H9 (cell line): ENCODE data around the gene NAGA. TPM values are rescaled to one million over a fixed set of nuclear protein-coding genes. Genes with fewer than 3 reads are reported as not detected.

Source experiments
- DNase-seq: peaks from one replicate; pipeline ENCODE4 v3.0.0-alpha.2; 2017
- H2AFZ ChIP-seq: one replicate; pipeline ENCODE4 v1.6.1; 2013; ENCODE audit warnings: mild to moderate bottlenecking, low read length, control low read depth, moderate library complexity
- H2AK5ac ChIP-seq: 2 replicates; pipeline ENCODE4 v1.6.1; 2013; ENCODE audit warnings: low read length, control low read depth, mixed read lengths; ENCODE audit not compliant: insufficient read length
- H2BK120ac ChIP-seq: one replicate; pipeline ENCODE4 v1.6.1; 2013; ENCODE audit warnings: low read depth, mild to moderate bottlenecking, low read length, control low read depth, inconsistent platforms; ENCODE audit not compliant: poor library complexity, severe bottlenecking
- H2BK12ac ChIP-seq: 2 replicates; pipeline ENCODE4 v1.6.1; 2013; ENCODE audit warnings: low read length, control low read depth, mixed read lengths, low read depth; ENCODE audit not compliant: insufficient read length
- H2BK15ac ChIP-seq: 2 replicates; pipeline ENCODE4 v1.6.1; 2013; ENCODE audit warnings: low read depth, low read length, control low read depth
- H2BK20ac ChIP-seq: one replicate; pipeline ENCODE4 v1.6.1; 2013; ENCODE audit warnings: low read depth, mild to moderate bottlenecking, low read length, control low read depth, inconsistent platforms; ENCODE audit not compliant: poor library complexity, severe bottlenecking
- H2BK5ac ChIP-seq: 2 replicates; pipeline ENCODE4 v1.6.1; 2013; ENCODE audit warnings: low read length, control low read depth, mixed read lengths; ENCODE audit not compliant: insufficient read length
- H3K14ac ChIP-seq: 2 replicates; pipeline ENCODE4 v1.6.1; 2013; ENCODE audit warnings: low read length, control low read depth; ENCODE audit not compliant: insufficient read depth
- H3K18ac ChIP-seq: 2 replicates; pipeline ENCODE4 v1.6.1; 2013; ENCODE audit warnings: low read depth, mild to moderate bottlenecking, mixed read lengths, low read length, control low read depth; ENCODE audit not compliant: insufficient read length
- H3K23ac ChIP-seq: 2 replicates; pipeline ENCODE4 v1.6.1; 2013; ENCODE audit warnings: low read length, control low read depth, mixed read lengths, low read depth; ENCODE audit not compliant: insufficient read length
- H3K23me2 ChIP-seq: 2 replicates; pipeline ENCODE4 v1.6.1; 2013; ENCODE audit warnings: low read depth, mild to moderate bottlenecking, mixed read lengths, low read length, control low read depth; ENCODE audit not compliant: insufficient read length, poor library complexity, severe bottlenecking
- H3K27ac ChIP-seq: 2 replicates; pipeline ENCODE4 v1.5.1; 2013; ENCODE audit warnings: low read length, control low read depth, mixed read lengths, low read depth; ENCODE audit not compliant: insufficient read length
- H3K27me3 ChIP-seq: 2 replicates; pipeline ENCODE4 v1.6.1; 2013; ENCODE audit warnings: low read length, control low read depth, inconsistent platforms; ENCODE audit not compliant: insufficient read depth
- H3K4ac ChIP-seq: 2 replicates; pipeline ENCODE4 v1.6.1; 2013; ENCODE audit warnings: low read depth, mild to moderate bottlenecking, control low read depth, inconsistent platforms, low read length, moderate library complexity
- H3K4me1 ChIP-seq: 2 replicates; pipeline ENCODE4 v1.6.1; 2013; ENCODE audit warnings: low read length, control low read depth, inconsistent platforms; ENCODE audit not compliant: insufficient read depth
- H3K4me2 ChIP-seq: 2 replicates; pipeline ENCODE4 v1.6.1; 2013; ENCODE audit warnings: low read length, control low read depth, mixed read lengths; ENCODE audit not compliant: insufficient read length, insufficient read depth
- H3K56ac ChIP-seq: 2 replicates; pipeline ENCODE4 v1.6.1; 2013; ENCODE audit warnings: low read depth, mild to moderate bottlenecking, mixed read lengths, low read length, control low read depth; ENCODE audit not compliant: insufficient read length
- H3K79me1 ChIP-seq: 2 replicates; pipeline ENCODE4 v1.6.1; 2013; ENCODE audit warnings: low read depth, mild to moderate bottlenecking, moderate library complexity, low read length, control low read depth, inconsistent platforms; ENCODE audit not compliant: insufficient read depth, poor library complexity, severe bottlenecking
- H3K79me2 ChIP-seq: 2 replicates; pipeline ENCODE4 v1.6.1; 2013; ENCODE audit warnings: low read length, control low read depth, inconsistent platforms; ENCODE audit not compliant: insufficient read depth
- H3K9ac ChIP-seq: 2 replicates; pipeline ENCODE4 v1.6.1; 2013; ENCODE audit warnings: low read length, control low read depth, mixed read lengths; ENCODE audit not compliant: insufficient read length; ENCODE audit errors: extremely low read depth
- H3K9me3 ChIP-seq: one replicate; pipeline ENCODE4 v1.6.1; 2013; ENCODE audit warnings: low read depth, low read length, inconsistent platforms; ENCODE audit not compliant: control insufficient read depth
- H3T11ph ChIP-seq: one replicate; pipeline ENCODE4 v1.6.1; 2013; ENCODE audit warnings: mild to moderate bottlenecking, low read length, control low read depth, inconsistent platforms
- H4K20me1 ChIP-seq: one replicate; pipeline ENCODE4 v1.6.1; 2013; ENCODE audit not compliant: control insufficient read depth, insufficient read length, insufficient read depth
- H4K5ac ChIP-seq: 2 replicates; pipeline ENCODE4 v1.6.1; 2013; ENCODE audit warnings: low read depth, mild to moderate bottlenecking, mixed read lengths, low read length, control low read depth; ENCODE audit not compliant: insufficient read length
- H4K8ac ChIP-seq: replicated peaks from 2 replicates; pipeline ENCODE4 v1.6.1; 2013; ENCODE audit warnings: low read length, control low read depth, mixed read lengths, low read depth; ENCODE audit not compliant: insufficient read length
- H4K91ac ChIP-seq: 2 replicates; pipeline ENCODE4 v1.6.1; 2013; ENCODE audit warnings: low read depth, mild to moderate bottlenecking, moderate library complexity, mixed read lengths, low read length, control low read depth; ENCODE audit not compliant: insufficient read length
- H3K27ac Mint-ChIP-seq, 3 experiments: 2 replicates in 2 of 3; 3 replicates in 1 of 3; pipeline ENCODE4 v1.8.0; 2020 to 2021; ENCODE audit warnings: mixed read lengths in 3 of 3, mild to moderate bottlenecking in 1 of 3, moderate library complexity in 1 of 3
- H3K27me3 Mint-ChIP-seq: 2 replicates; pipeline ENCODE4 v1.8.0; 2021; ENCODE audit warnings: low read depth, mild to moderate bottlenecking, moderate library complexity, mixed read lengths
- H3K36me3 Mint-ChIP-seq, 3 experiments: 2 replicates in 2 of 3; 3 replicates in 1 of 3; pipeline ENCODE4 v1.8.0; 2020 to 2021; ENCODE audit warnings: low read depth in 3 of 3, mixed read lengths in 3 of 3; ENCODE audit not compliant: insufficient read depth in 1 of 3
- H3K4me1 Mint-ChIP-seq, 2 experiments: 2 replicates each; pipeline ENCODE4 v1.8.0; 2020; ENCODE audit warnings: mixed read lengths in 2 of 2
- H3K4me3 Mint-ChIP-seq, 2 experiments: 2 replicates in 1 of 2; 3 replicates in 1 of 2; pipeline ENCODE4 v1.8.0; 2020 to 2021; ENCODE audit warnings: mild to moderate bottlenecking in 2 of 2, mixed read lengths in 2 of 2, moderate library complexity in 1 of 2
- H3K9me3 Mint-ChIP-seq, 2 experiments: 2 replicates in 1 of 2; 3 replicates in 1 of 2; pipeline ENCODE4 v1.8.0; 2020; ENCODE audit warnings: mild to moderate bottlenecking in 2 of 2, mixed read lengths in 2 of 2, moderate library complexity in 1 of 2
- WGBS: extraction: QIAGEN DNeasy Blood & Tissue Kit; methylation state at CpG from one replicate; pipeline ENCODE4 v1.1.7; 2013; ENCODE audit warnings: missing lambda C conversion rate, low lambda C conversion rate, mixed read lengths; ENCODE audit not compliant: insufficient read length; ENCODE audit errors: extremely low coverage; 5-methylcytosine and 5-hydroxymethylcytosine counted together
- total RNA-seq: library from RNA; stranded (reverse); gene quantifications from 2 replicates; pipeline ENCODE4 v1.2.1, GENCODE V29; 2021
- TF ChIP-seq, protein P1 (sequence below): fragments of 200-600 bp; sonication (generic); conservative IDR thresholded peaks from 3 replicates; pipeline ENCODE4 v1.8.0; 2021; ENCODE audit warnings: antibody characterized with exemption, mild to moderate bottlenecking

Gene NAGA
- total RNA-seq, 1 experiment from 2014 or later: 16.1 TPM

DNA sequence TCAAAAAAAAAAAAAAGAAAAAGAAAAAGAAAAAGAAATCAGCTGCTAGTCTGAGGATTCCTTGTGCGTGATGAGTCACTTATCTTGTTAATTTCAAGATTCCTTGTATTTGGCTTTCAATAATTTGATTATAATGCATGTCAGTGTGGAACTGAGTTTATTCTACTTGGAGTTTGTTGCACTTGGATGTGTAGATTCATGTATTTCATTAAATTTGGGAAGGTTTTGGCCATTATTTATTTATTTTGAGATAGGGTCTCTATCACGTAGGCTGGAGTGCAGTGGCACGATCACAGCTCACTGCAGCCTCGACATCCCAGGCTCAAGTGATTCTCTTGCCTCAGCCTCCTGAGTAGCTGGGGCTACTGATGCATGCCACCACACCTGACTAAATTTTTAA, 57.2 kb downstream of the NAGA start:
- no peak overlapping the region for H4K8ac ChIP-seq
- no CpG with 5 or more reads among the region's 4 CpGs for WGBS
- no peaks in the 10 kb centered on the region for H3K23me2 ChIP-seq
- H4K5ac ChIP-seq: no peak overlapping the region
- TF ChIP-seq, protein P1, sequence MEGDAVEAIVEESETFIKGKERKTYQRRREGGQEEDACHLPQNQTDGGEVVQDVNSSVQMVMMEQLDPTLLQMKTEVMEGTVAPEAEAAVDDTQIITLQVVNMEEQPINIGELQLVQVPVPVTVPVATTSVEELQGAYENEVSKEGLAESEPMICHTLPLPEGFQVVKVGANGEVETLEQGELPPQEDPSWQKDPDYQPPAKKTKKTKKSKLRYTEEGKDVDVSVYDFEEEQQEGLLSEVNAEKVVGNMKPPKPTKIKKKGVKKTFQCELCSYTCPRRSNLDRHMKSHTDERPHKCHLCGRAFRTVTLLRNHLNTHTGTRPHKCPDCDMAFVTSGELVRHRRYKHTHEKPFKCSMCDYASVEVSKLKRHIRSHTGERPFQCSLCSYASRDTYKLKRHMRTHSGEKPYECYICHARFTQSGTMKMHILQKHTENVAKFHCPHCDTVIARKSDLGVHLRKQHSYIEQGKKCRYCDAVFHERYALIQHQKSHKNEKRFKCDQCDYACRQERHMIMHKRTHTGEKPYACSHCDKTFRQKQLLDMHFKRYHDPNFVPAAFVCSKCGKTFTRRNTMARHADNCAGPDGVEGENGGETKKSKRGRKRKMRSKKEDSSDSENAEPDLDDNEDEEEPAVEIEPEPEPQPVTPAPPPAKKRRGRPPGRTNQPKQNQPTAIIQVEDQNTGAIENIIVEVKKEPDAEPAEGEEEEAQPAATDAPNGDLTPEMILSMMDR: no peak
- H3K14ac ChIP-seq: no peak overlapping the region
- H4K20me1 ChIP-seq: no peaks in the 10 kb centered on the region
- H3K4me1 Mint-ChIP-seq: no peaks in the 10 kb centered on the region
- H3K79me2 ChIP-seq: no peaks in the 10 kb centered on the region
- H2BK15ac ChIP-seq: no peak overlapping the region
- peaks cover 0 to 8% (median 6%) of the 10 kb centered on the region in 3 experiments; a peak in 2 of 7 replicates for H3K36me3 Mint-ChIP-seq
- no peak overlapping the region for H2AK5ac ChIP-seq
- H3K9me3 Mint-ChIP-seq: peaks cover 16 to 19% of the 10 kb centered on the region in 2 experiments
- no peak overlapping the region for H2BK5ac ChIP-seq
- H2BK20ac ChIP-seq: no peak overlapping the region
- H3K23ac ChIP-seq: no peak overlapping the region
- no peak overlapping the region for H3K18ac ChIP-seq
- peaks cover 49% of the 10 kb centered on the region for H3K27me3 Mint-ChIP-seq
- no peak overlapping the region for H3K9ac ChIP-seq
- H2BK120ac ChIP-seq: no peak overlapping the region
- no peak overlapping the region for H3K27ac Mint-ChIP-seq
- no peak overlapping the region for H3K56ac ChIP-seq
- no peak overlapping the region for H2AFZ ChIP-seq
- no peak overlapping the region for H3K4me3 Mint-ChIP-seq
- DNase-seq: no peak
- no peak overlapping the region for H3K4me2 ChIP-seq
- no peak overlapping the region for H3T11ph ChIP-seq
- no peaks in the 10 kb centered on the region for H3K27me3 ChIP-seq
- H2BK12ac ChIP-seq: no peak overlapping the region
- H3K4ac ChIP-seq: no peak overlapping the region
- H3K79me1 ChIP-seq: no peaks in the 10 kb centered on the region
- no peaks in the 10 kb centered on the region for H3K9me3 ChIP-seq
- no peaks in the 10 kb centered on the region for H3K4me1 ChIP-seq
- H4K91ac ChIP-seq: no peak overlapping the region
- H3K27ac ChIP-seq: no peak overlapping the region
